IPS DF 6.9 (cell line): Measurements from ENCODE around the gene PEAK3.

Source experiments
- DNase-seq: peaks from one replicate; pipeline ENCODE4 v3.0.0-alpha.2; 2013; ENCODE audit warnings: low read depth, low spot score
- H3K27ac ChIP-seq: one replicate; pipeline ENCODE4 v1.5.1; 2013; ENCODE audit warnings: low read length, control low read depth
- H3K27me3 ChIP-seq: 2 replicates; pipeline ENCODE4 v1.6.1; 2013; ENCODE audit warnings: mild to moderate bottlenecking, low read length; ENCODE audit not compliant: control insufficient read depth, insufficient read depth
- H3K36me3 ChIP-seq: 2 replicates; pipeline ENCODE4 v1.6.1; 2013; ENCODE audit warnings: low read length; ENCODE audit not compliant: control insufficient read depth, insufficient read depth
- H3K4me1 ChIP-seq: 2 replicates; pipeline ENCODE4 v1.6.1; 2013; ENCODE audit warnings: low read length; ENCODE audit not compliant: control insufficient read depth, insufficient read depth
- H3K4me3 ChIP-seq: 2 replicates; pipeline ENCODE4 v1.5.1; 2013; ENCODE audit warnings: mild to moderate bottlenecking, low read length
- H3K9me3 ChIP-seq: 2 replicates; pipeline ENCODE4 v1.6.1; 2013; ENCODE audit warnings: low read length, inconsistent platforms; ENCODE audit not compliant: control insufficient read depth, insufficient read depth
- WGBS: extraction: QIAGEN DNeasy Blood & Tissue Kit; methylation state at CpG from one replicate; pipeline ENCODE4 v1.1.7; 2013; ENCODE audit warnings: mixed read lengths, missing lambda C conversion rate; ENCODE audit not compliant: insufficient read length, insufficient coverage; 5-methylcytosine and 5-hydroxymethylcytosine counted together

The PEAK3 gene

GRCh38 chr19:2303211-2303798 is 21.3 kb upstream of the PEAK3 start:
- H3K9me3 ChIP-seq, result no peaks in the 10 kb centered on the region
- H3K4me3 ChIP-seq, result no peak overlapping the region
- peaks cover 3% of the 10 kb centered on the region for H3K27me3 ChIP-seq
- no CpG with 5 or more reads among the region's 26 CpGs for WGBS
- DNase-seq, result no peak
- peaks cover 7% of the 10 kb centered on the region for H3K4me1 ChIP-seq
- H3K36me3 ChIP-seq, result no peaks in the 10 kb centered on the region; the same call in 1 of the 2 replicates
- no peak overlapping the region for H3K27ac ChIP-seq

DNA sequence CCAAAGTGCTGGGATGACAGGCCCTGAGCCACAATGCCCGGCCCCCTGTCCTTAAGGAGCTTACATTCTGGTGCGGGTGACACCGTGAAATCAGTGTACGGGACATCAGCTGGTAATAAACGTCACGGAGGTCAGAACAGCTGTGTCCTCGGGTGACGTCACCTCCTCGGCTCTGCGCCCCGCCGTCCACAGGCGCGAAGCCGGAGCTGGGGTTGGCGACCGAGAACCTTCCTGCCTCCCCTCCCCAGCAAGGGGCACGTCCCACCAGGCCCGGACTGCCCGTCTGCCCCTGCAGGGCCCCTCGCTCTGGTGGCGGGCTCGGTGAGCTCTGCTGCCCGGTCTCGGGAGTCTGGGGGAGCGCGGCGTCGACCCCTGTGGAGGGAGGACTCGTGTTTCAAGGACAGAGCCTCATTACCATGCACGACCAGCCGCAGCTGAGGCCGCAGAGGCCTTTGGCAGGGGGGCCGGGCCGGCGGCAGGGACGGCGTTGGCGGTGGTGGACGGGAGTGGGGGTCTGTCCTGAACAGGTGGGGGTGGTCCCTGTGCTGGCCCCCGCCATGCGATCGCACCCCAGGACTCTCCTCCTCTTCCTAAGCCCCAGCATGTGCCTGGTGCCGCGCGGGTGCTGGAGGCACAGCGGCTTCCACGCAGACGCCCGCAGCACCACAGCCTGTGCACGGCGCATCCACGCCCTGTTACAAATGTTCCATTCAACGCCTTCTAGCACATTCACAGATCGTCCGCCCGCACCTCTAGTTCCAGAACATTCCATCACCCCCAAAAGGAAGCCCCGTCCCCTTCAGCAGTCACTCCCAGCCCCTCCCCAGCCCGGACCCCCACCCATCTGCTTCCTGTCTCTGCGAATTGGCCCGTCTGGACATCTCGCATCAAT is 20.6 kb upstream of the PEAK3 start:
- no peak overlapping the region for H3K27ac ChIP-seq
- no CpG with 5 or more reads among the region's 62 CpGs for WGBS
- no peaks in the 10 kb centered on the region for H3K9me3 ChIP-seq
- no peak overlapping the region; the same call in 1 of the 2 replicates for H3K4me3 ChIP-seq
- no peak for DNase-seq
- H3K27me3 ChIP-seq, result peaks cover 1% of the 10 kb centered on the region; the same call in 1 of the 2 replicates
- no peaks in the 10 kb centered on the region; the same call in 1 of the 2 replicates for H3K36me3 ChIP-seq
- peaks cover 6% of the 10 kb centered on the region; the same call in 1 of the 2 replicates for H3K4me1 ChIP-seq

DNA sequence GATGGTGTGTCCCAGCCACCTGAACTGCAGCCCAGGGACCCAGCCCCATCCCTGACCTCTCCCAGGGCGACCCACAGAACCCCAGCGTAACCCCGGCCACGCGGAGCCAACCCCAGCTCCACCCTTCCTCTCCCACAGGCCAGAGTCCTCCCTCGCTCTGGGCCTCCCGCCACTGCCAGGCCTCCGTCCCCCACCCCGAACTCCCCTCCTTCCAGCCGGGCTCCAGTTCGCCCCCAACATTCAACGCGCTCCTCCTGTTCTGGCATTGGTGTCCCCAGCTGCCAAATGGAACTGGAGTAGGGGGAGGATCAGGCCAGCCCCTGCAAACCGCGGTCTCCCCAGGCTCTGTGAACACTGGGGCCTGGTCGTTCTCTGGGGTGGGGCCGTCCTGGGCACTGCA is 18.6 kb upstream of the PEAK3 start:
- H3K9me3 ChIP-seq, result no peaks in the 10 kb centered on the region
- peaks cover 6% of the 10 kb centered on the region; the same call in 1 of the 2 replicates for H3K4me1 ChIP-seq
- no peak overlapping the region for H3K27ac ChIP-seq
- DNase-seq, result no peak
- peaks cover 1% of the 10 kb centered on the region; the same call in 1 of the 2 replicates for H3K27me3 ChIP-seq
- WGBS, result no CpG with 5 or more reads among the region's 17 CpGs
- H3K36me3 ChIP-seq, result no peaks in the 10 kb centered on the region
- H3K4me3 ChIP-seq, result no peak overlapping the region

GRCh38 chr19:2296141-2296540 is 14.2 kb upstream of the PEAK3 start:
- Histone ChIP-seq H3K4me3 (no peak overlapping the region), H3K9me3 (no peaks in the 10 kb centered on the region), H3K36me3 (no peaks in the 10 kb centered on the region), H3K27ac (no peak overlapping the region), H3K4me1 (peaks cover under 1% of the 10 kb centered on the region; the same call in 1 of the 2 replicates), H3K27me3 (peaks cover 13% of the 10 kb centered on the region; the same call in 1 of the 2 replicates)
- WGBS, result no CpG with 5 or more reads among the region's 16 CpGs
- no peak for DNase-seq

- Histone ChIP-seq H3K9me3 (no peaks in the 10 kb centered on the region), H3K36me3 (no peaks in the 10 kb centered on the region), H3K27me3 (peaks cover 26% of the 10 kb centered on the region; the same call in 1 of the 2 replicates), H3K27ac (no peak overlapping the region), H3K4me1 (peaks cover 4% of the 10 kb centered on the region; the same call in 1 of the 2 replicates), H3K4me3 (no peak overlapping the region)
- no peak for DNase-seq
- no CpG with 5 or more reads among the region's 26 CpGs for WGBS
Observed at GRCh38 chr19:2294687-2295335, 12.8 kb upstream of the PEAK3 start.

GRCh38 chr19:2291185-2291751 is 9.3 kb upstream of the PEAK3 start:
- Histone ChIP-seq H3K9me3 (no peaks in the 10 kb centered on the region), H3K36me3 (no peaks in the 10 kb centered on the region), H3K4me3 (peak overlapping the region; percentile 22; the same call in 1 of the 2 replicates), H3K27me3 (peaks cover 40% of the 10 kb centered on the region), H3K27ac (no peak overlapping the region), H3K4me1 (peaks cover 4% of the 10 kb centered on the region; the same call in 1 of the 2 replicates)
- WGBS, result no CpG with 5 or more reads among the region's 67 CpGs
- DNase-seq, result no peak

- Histone ChIP-seq H3K9me3 (no peaks in the 10 kb centered on the region), H3K4me3 (peak overlapping the region; percentile 22; the same call in 1 of the 2 replicates), H3K27me3 (peaks cover 40% of the 10 kb centered on the region), H3K36me3 (no peaks in the 10 kb centered on the region), H3K4me1 (peaks cover 4% of the 10 kb centered on the region; the same call in 1 of the 2 replicates), H3K27ac (no peak overlapping the region)
- no CpG with 5 or more reads among the region's 82 CpGs for WGBS
- no peak for DNase-seq
Observed at GRCh38 chr19:2290441-2291184, 8.6 kb upstream of the PEAK3 start.

DNA sequence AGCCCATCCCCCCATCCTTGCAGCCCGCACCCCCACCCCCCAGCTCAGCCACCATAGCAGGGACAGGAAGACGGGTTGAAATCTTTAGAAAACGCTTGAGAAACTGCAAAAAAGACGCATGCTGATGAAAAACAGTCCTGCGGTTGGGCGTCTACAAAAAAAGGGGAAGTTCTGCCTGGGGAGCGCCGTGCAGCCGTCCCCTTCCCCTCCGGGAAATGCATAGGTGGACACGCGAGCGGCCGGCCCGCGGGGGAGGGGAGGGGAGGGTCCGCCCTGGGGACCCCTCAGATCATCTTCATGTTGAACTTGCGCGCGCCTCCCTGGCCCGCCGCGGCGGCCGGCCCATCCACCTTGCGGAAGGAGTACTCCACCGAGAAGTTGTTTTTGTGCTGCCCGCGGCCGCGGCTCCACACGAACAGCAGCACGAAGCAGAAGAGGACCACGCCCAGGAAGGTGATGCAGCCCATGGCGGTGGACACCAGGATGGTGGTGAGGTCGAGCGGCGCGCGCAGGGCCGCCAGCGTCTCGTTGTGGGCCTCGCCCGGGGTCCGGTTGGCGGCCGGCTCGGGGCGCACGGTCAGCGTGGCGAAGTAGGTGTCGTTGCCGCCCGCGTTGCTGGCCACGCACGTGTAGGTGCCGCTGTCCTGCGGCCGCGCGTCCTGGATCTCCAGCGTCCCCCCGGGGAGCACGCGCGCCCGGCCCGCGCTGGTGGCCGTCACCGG is 7.9 kb upstream of the PEAK3 start:
- H3K4me1 ChIP-seq, result peaks cover 4% of the 10 kb centered on the region; the same call in 1 of the 2 replicates
- no CpG with 5 or more reads among the region's 74 CpGs for WGBS
- no peak for DNase-seq
- H3K27ac ChIP-seq, result no peak overlapping the region
- no peaks in the 10 kb centered on the region for H3K9me3 ChIP-seq
- H3K4me3 ChIP-seq, result peak overlapping the region; percentile 2; the same call in 1 of the 2 replicates
- H3K36me3 ChIP-seq, result no peaks in the 10 kb centered on the region
- peaks cover 38% of the 10 kb centered on the region for H3K27me3 ChIP-seq
